ENCODE measurements around the gene STK16.
A peak's percentile ranks its signal among the peaks of the same experiment; 100 is the strongest.

DNA sequence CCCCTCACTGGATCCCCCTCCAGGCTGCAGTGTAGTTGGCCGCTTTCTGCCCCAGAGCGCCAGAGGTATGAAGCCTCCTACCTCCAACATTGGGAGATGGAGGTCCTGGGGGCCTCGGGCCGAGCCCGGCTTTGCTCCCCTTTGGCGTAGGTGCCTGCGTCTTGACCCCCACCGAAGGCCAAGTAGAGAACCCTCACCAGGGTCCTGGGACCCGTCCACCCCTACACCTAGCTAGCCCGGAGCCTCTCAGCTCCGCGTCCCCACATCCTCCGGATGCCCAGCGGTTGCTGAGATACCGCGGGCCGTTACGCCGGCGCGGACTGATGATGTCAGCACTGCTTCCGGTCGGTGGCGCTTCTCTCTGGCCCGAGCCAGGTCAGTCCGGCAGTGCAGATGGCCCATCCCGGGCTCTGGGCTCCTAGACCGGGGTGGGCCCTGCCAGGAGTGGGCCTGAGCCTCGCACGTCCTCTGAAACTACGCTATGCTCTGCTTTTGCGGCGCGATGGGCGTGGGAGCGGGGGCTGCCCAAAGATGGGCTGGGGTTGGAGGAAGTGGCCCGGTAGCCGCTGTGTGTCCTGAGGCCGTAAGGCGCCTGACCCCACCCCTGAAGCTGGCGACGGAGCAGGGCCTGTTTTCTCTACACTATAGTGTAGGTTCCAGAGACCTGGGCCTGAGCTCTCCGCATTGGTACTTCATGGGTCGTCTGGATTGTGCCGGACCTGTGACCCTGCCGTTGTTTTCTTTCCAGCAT is at the start of gene STK16, which contains the start of gene GLB1L:
- peak in 1 of 2 experiments; percentile 91; a peak in 2 of 4 replicates for TF ChIP-seq POLR2A (IDR thresholded peaks at IDR 0.05; ENCODE audit: insufficient read depth in 1 of 2, low read depth in 2 of 2, low read length in 2 of 2)
- no peak for TF ChIP-seq TBP (CRISPR knock-in tag; IDR thresholded peaks at IDR 0.05)
